ENCODE measurements around the gene ZNHIT1. TPM values are rescaled to one million over a fixed set of nuclear protein-coding genes. Genes with fewer than 3 reads are reported as not detected.

Gene ZNHIT1
- total RNA-seq, 2 experiments from 2014 or later = 31.7 to 35.3 TPM

DNA sequence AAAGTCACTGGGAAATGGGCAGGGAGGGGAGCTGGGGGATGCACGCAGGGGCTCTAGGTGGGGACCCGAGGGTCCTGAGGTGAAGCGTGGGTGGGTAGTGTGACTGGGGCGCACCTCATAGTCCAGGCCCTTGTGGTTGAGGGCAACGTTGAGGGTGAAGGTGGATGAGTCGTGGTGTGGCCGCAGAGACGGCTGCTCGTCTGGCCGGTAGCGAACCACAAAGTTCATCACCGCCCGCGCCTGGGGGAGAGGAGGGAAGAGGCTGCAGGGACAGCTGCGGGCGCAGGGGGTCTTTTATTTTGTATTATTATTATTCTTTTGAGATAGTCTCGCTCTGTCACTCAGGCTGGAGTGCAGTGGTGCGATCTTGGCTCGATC lies 11.3 kb upstream of the ZNHIT1 start:
- no peak overlapping the region for H3K27ac Mint-ChIP-seq
- no peaks in the 10 kb centered on the region for H3K9me3 Mint-ChIP-seq
- DNase-seq = no peak
- intact Hi-C loops (cut with micrococcal nuclease) = no loop called here
- H3K36me3 Mint-ChIP-seq (ENCODE audit: low read depth) = peaks cover 11% of the 10 kb centered on the region
- H3K4me3 Mint-ChIP-seq = no peak overlapping the region
- H3K27me3 Mint-ChIP-seq (ENCODE audit: low read depth) = peaks cover 7% of the 10 kb centered on the region
- H3K4me1 Mint-ChIP-seq (ENCODE audit: low read depth) = peaks cover 7% of the 10 kb centered on the region
- CTCF ChIA-PET = interaction anchor here (1.8 kb wide), 1 partner anchor 14 kb away, joined by 5 read pairs; no protein-coding TSS in a partner anchor

- Mint-ChIP-seq H3K36me3 (ENCODE audit: low read depth) (peaks cover 11% of the 10 kb centered on the region), H3K9me3 (no peaks in the 10 kb centered on the region)
- CTCF ChIA-PET = interaction anchor here (0.9 to 1.1 kb wide), 2 partner anchors 15 to 63 kb away, joined by 4 to 5 read pairs; no protein-coding TSS in a partner anchor
Measured at GRCh38 chr7:101207459-101207858, 10.5 kb upstream of the ZNHIT1 start.

DNA sequence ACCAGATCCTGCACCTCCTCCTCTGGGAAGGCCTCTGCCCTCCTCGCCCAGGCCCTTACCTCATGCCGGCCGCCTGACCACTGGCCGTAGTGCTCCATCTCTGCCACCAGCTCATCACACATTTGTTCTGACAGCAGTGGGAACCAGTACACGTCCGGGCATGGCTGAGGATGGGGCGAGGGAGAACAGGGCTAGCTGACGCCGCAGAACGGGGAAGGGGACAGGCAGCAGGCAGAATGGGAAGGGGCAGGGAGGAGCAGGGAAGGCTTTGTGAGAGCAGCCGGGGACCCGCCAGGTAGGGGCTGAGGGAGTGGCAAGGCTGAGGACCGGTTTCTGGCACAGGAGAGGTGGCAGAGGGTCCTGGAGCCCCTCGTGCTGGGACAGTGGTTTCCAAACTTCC lies 9.2 kb upstream of the ZNHIT1 start:
- peaks cover 2% of the 10 kb centered on the region for H3K4me1 Mint-ChIP-seq (ENCODE audit: low read depth)
- peaks cover 11% of the 10 kb centered on the region for H3K36me3 Mint-ChIP-seq (ENCODE audit: low read depth)
- intact Hi-C loops (cut with micrococcal nuclease) = no loop called here
- no peak overlapping the region for H3K4me3 Mint-ChIP-seq
- peaks cover under 1% of the 10 kb centered on the region for H3K27me3 Mint-ChIP-seq (ENCODE audit: low read depth)
- no peak for DNase-seq
- H3K9me3 Mint-ChIP-seq = no peaks in the 10 kb centered on the region
- H3K27ac Mint-ChIP-seq = no peak overlapping the region
- CTCF ChIA-PET = no interaction called here

More at GRCh38 chr7:101207459-101207858, 10.5 kb upstream of the ZNHIT1 start:
- no peak for DNase-seq
- peaks cover 7% of the 10 kb centered on the region for H3K4me1 Mint-ChIP-seq (ENCODE audit: low read depth)
- intact Hi-C loops (cut with micrococcal nuclease) = no loop called here
- H3K4me3 Mint-ChIP-seq = no peak overlapping the region
- H3K27me3 Mint-ChIP-seq (ENCODE audit: low read depth) = peaks cover 7% of the 10 kb centered on the region
- no peak overlapping the region for H3K27ac Mint-ChIP-seq

- Mint-ChIP-seq H3K36me3 (ENCODE audit: low read depth) (peaks cover 14% of the 10 kb centered on the region), H3K9me3 (no peaks in the 10 kb centered on the region), H3K4me1 (ENCODE audit: low read depth) (no peaks in the 10 kb centered on the region), H3K4me3 (no peak overlapping the region), H3K27ac (no peak overlapping the region), H3K27me3 (ENCODE audit: low read depth) (no peaks in the 10 kb centered on the region)
- intact Hi-C loops (cut with micrococcal nuclease) = no loop called here
- no peak for DNase-seq
- CTCF ChIA-PET = no interaction called here
Measured at GRCh38 chr7:101210143-101210542, 7.8 kb upstream of the ZNHIT1 start.

DNA sequence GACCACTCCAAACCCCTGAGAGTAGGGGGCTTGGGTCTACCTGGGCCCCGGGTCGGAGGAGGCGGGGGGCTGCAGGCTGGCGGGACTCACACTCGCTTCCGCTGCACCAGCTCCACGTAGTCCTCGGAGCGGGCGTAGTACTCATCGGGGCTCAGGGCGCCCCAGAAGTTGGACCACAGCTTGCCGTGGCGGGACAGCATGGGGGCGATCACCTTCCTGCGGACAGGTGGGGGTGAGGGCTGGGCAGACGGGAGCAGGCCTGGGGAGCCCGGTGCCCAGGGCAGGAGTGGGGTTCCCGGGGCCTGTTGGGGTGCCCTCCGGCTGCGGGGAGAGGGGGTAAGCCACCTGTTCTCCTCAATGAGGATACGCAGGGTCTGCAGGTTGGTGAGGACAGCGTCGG lies 6.5 kb upstream of the ZNHIT1 start:
- Mint-ChIP-seq H3K27me3 (ENCODE audit: low read depth) (no peaks in the 10 kb centered on the region), H3K9me3 (no peaks in the 10 kb centered on the region), H3K4me1 (ENCODE audit: low read depth) (peaks cover 10% of the 10 kb centered on the region), H3K4me3 (no peak overlapping the region), H3K36me3 (ENCODE audit: low read depth) (peaks cover 12% of the 10 kb centered on the region), H3K27ac (no peak overlapping the region)
- intact Hi-C loops (cut with micrococcal nuclease) = no loop called here
- DNase-seq = no peak
- CTCF ChIA-PET = interaction anchor here (1.2 to 2.0 kb wide), 2 partner anchors 71 to 105 kb away, joined by 5 to 6 read pairs; no protein-coding TSS in a partner anchor

DNA sequence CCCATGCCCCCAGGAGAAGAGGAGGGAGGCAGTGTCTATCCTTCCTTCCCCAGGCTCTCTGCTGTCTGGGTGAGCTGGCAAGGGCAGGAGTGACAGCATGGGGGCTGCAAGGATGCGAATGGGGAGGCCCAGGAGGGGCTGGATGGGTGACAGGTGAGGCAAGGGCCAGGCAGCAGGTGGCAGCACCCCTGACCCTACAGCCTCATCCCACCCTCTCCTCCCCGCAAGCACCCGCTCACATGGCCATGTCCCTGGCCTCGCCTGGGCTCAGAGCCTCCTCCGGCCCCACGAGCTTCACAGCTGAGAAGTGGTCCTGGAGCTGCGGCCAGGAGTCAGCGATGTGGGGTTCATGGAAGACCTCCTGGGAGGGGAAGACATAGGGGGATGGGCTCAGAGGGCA lies 6.0 kb upstream of the ZNHIT1 start:
- intact Hi-C loops (cut with micrococcal nuclease) = no loop called here
- DNase-seq = no peak
- CTCF ChIA-PET = interaction anchor here (1.2 to 2.0 kb wide), 2 partner anchors 71 to 104 kb away, joined by 5 to 6 read pairs; no protein-coding TSS in a partner anchor
- Mint-ChIP-seq H3K4me3 (no peak overlapping the region), H3K4me1 (ENCODE audit: low read depth) (peaks cover 13% of the 10 kb centered on the region), H3K9me3 (no peaks in the 10 kb centered on the region), H3K36me3 (ENCODE audit: low read depth) (peaks cover 10% of the 10 kb centered on the region), H3K27ac (no peak overlapping the region), H3K27me3 (ENCODE audit: low read depth) (no peaks in the 10 kb centered on the region)

DNA sequence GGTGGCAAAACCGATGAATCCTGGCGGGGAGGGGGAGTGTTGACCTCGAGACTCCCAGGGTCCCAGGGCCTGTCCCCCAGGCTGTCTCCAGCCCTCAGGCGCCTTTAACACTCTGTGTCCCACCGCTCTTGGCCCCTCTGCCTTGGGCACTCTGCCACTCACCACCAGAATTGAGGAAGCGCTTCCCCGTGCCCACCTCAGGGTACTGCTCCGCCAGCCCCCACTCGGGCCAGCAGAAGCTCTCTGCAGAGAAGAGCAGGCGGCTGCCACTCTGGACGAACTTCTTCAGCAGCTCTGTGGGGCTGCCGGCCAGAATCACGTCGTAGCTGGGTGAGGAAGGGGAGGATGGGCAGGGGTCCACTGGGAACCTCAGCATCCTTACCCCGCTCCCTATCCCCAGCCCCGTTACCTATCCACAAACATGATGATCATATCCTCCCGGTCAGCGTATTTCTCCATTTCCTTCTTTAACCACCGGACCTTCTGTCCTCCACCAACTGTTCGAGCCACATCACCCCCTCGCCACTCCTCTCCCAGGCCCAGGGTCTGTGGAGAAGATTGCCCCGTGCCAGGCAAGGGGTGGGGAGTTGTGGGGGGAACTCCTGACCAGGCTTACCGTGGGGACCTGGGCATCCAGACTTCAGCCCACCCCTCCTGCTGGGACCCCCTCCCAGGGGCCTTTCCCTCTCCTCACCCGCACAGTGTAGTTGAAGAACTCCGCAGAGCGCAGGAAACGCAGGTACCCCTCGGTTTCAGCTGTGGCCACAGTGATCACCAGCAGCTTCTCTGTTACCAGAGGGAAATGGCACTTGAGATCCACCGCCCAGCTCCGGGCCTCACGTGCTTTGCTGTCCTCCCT lies 1.7 kb upstream of the ZNHIT1 start:
- Mint-ChIP-seq H3K4me1 (ENCODE audit: low read depth) (peaks cover 31% of the 10 kb centered on the region), H3K36me3 (ENCODE audit: low read depth) (peaks cover 4% of the 10 kb centered on the region), H3K27me3 (ENCODE audit: low read depth) (no peaks in the 10 kb centered on the region), H3K9me3 (no peaks in the 10 kb centered on the region), H3K27ac (no peak overlapping the region), H3K4me3 (peak overlapping the region; percentile 89)
- no peak for DNase-seq
- intact Hi-C loops (cut with micrococcal nuclease) = no loop called here
- CTCF ChIA-PET = interaction anchor here (0.7 to 3.3 kb wide), 5 partner anchors 24 to 72 kb away, joined by 3 to 16 read pairs (median 8); no protein-coding TSS in a partner anchor

DNA sequence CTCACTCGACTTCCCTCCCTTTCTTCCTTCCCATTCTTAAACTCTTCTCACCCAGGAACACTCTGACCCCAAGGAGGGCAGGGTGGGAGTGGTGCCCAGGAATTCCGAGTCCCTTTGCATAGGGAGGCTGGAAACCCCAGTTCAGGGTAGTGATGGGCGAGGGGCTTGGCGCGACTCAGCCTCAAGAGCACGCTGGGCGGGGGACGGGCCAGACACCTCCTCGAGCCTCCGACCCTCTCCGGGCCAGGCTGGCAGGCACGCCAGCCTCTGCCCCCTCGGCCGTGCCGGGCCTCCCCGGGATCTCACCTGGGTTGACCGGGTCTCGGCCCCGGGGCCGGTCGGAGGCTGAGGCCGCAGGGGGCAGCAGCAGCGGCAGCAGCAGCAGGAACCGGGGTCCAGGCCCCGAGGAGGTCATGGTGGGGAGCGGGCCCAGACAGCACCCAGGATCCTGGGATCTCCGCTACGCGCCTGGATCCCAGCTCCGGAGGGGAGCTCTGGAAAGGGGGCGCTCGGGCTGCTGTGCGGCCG lies 1.0 kb upstream of the ZNHIT1 start:
- CTCF ChIA-PET = interaction anchor here (0.9 to 3.3 kb wide), 7 partner anchors 24 to 158 kb away, joined by 3 to 18 read pairs (median 8); partner anchors contain the start of gene FIS1
- Mint-ChIP-seq H3K4me3 (peak overlapping the region; percentile 89), H3K27me3 (ENCODE audit: low read depth) (no peaks in the 10 kb centered on the region), H3K36me3 (ENCODE audit: low read depth) (peaks cover 4% of the 10 kb centered on the region), H3K27ac (no peak overlapping the region), H3K4me1 (ENCODE audit: low read depth) (peaks cover 35% of the 10 kb centered on the region), H3K9me3 (no peaks in the 10 kb centered on the region)
- intact Hi-C loops (cut with micrococcal nuclease) = no loop called here
- DNase-seq = no peak

- no peaks in the 10 kb centered on the region for H3K9me3 Mint-ChIP-seq
- H3K27ac Mint-ChIP-seq = peak overlapping the region; percentile 73
- peaks cover 35% of the 10 kb centered on the region for H3K4me1 Mint-ChIP-seq (ENCODE audit: low read depth)
- intact Hi-C loops (cut with micrococcal nuclease) = loop anchor here (1.0 kb wide), 3 partner anchors 27 to 343 kb away; partner anchors contain the start of genes FIS1 and SRRT
- H3K36me3 Mint-ChIP-seq (ENCODE audit: low read depth) = peaks cover 4% of the 10 kb centered on the region
- H3K4me3 Mint-ChIP-seq = peak overlapping the region; percentile 89
- H3K27me3 Mint-ChIP-seq (ENCODE audit: low read depth) = no peaks in the 10 kb centered on the region
- no peak for DNase-seq
- CTCF ChIA-PET = interaction anchor here (0.6 to 3.3 kb wide), 10 partner anchors 18 to 343 kb away, joined by 3 to 18 read pairs (median 7); partner anchors contain the start of genes FIS1 and MOGAT3
Measured at GRCh38 chr7:101218236-101219125, 516 bp downstream of the ZNHIT1 start.

DNA sequence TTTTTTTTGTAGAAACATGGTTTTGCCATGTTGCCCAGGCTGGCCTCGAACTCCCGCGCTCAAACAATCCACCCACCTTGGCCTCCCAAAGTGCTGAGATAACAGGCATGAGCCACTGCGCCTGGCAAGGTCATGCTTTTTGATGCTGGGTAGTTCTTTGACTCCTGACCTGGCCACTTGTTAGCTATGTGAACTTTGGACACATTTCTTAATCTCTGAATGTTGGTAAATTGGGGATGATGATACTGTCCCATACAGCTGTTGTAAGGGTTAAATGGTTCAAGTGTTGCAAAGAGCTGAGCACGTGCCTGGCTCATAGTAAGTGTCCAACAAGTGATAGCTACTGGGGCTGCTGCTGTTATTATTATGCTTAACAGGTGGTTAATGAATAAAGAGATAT lies 2.3 kb downstream of the ZNHIT1 start:
- peaks cover 35% of the 10 kb centered on the region for H3K4me1 Mint-ChIP-seq (ENCODE audit: low read depth)
- H3K27ac Mint-ChIP-seq = no peak overlapping the region

DNA sequence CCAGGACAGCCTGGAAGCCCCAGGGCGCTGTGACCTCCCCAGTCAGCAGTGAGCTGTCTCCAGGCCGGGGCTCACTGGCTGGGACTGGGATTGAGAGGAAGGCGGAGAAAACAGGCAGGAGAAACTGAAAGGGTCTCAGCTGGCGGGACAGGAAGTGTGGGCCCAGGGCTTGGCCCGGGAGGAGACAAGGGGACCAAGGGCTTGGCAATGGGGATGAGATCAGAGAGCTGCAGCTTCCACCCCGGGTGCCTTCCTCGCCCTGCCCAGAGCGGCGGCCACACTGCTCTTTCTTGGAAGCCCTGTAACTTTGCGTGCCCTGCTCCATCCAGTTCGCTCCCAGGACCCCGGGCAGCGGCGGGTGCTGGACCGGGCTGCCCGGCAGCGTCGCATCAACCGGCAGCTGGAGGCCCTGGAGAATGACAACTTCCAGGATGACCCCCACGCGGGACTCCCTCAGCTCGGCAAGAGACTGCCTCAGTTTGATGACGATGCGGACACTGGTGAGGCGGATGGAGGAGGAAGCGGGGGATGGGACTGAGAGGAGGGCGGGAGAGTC lies 4.4 kb downstream of the ZNHIT1 start:
- no peak overlapping the region for H3K4me3 Mint-ChIP-seq
- no peaks in the 10 kb centered on the region for H3K27me3 Mint-ChIP-seq (ENCODE audit: low read depth)
- H3K36me3 Mint-ChIP-seq (ENCODE audit: low read depth) = peaks cover 11% of the 10 kb centered on the region
- no peak for DNase-seq
- CTCF ChIA-PET = interaction anchor here (0.7 to 1.3 kb wide), 2 partner anchors 22 to 79 kb away, joined by 3 to 6 read pairs; no protein-coding TSS in a partner anchor
- H3K27ac Mint-ChIP-seq = no peak overlapping the region
- no peaks in the 10 kb centered on the region for H3K9me3 Mint-ChIP-seq
- peaks cover 22% of the 10 kb centered on the region for H3K4me1 Mint-ChIP-seq (ENCODE audit: low read depth)
- intact Hi-C loops (cut with micrococcal nuclease) = no loop called here

More for the DNA sequence above, 2.3 kb downstream of the ZNHIT1 start:
- Mint-ChIP-seq H3K27me3 (ENCODE audit: low read depth) (no peaks in the 10 kb centered on the region), H3K36me3 (ENCODE audit: low read depth) (peaks cover 11% of the 10 kb centered on the region), H3K4me3 (no peak overlapping the region), H3K9me3 (no peaks in the 10 kb centered on the region)
- CTCF ChIA-PET = interaction anchor here (0.6 to 1.0 kb wide), 4 partner anchors 24 to 686 kb away, joined by 3 to 4 read pairs (median 3); no protein-coding TSS in a partner anchor
- DNase-seq = no peak
- intact Hi-C loops (cut with micrococcal nuclease) = no loop called here

Data from activated naive CD4-positive, alpha-beta T cell treated with anti-CD3 and anti-CD28 coated beads for 36 hours (primary cell).